Spleen (tissue), 7 donors: ENCODE results near the gene SECISBP2L.

ENCODE experiments used
- CTCF ChIP-seq, 11 experiments: fragments of 200-600 bp in 7 of 11; fragments of 450-650 bp in 4 of 11; sonication (generic) in 4 of 11; IDR thresholded peaks in 8 of 11; conservative IDR thresholded peaks in 3 of 11; 1 replicate in 7 of 11; 2 replicates in 4 of 11; pipeline versions ENCODE4 v1.4.0 to v1.8.0; 2016 to 2021; ENCODE audit warnings: antibody characterized with exemption in 11 of 11, inconsistent platforms in 4 of 11, mild to moderate bottlenecking in 1 of 11
- POLR2A ChIP-seq, 3 donors: fragments of 450-650 bp; IDR thresholded peaks; one replicate each; pipeline ENCODE4 v1.5.1; 2017; ENCODE audit warnings: antibody characterized with exemption in 3 of 3, mild to moderate bottlenecking in 1 of 3
- POLR2AphosphoS5 ChIP-seq, 3 donors: sonication (generic); formaldehyde crosslinking; IDR thresholded peaks; one replicate each; pipeline ENCODE4 v1.5.1; 2017; ENCODE audit warnings: antibody characterized with exemption in 3 of 3
- donor health status: DM: no; HTN: no; CAD: no; lungs with moderate emphysema.
- donor health status: DM: no; HTN: no; CAD: no.
- donor health status: DM: no; HTN: no; CAD: no.

GRCh38 chr15:49063402-49064280 lies 17.4 kb upstream of the SECISBP2L start:
- TF ChIP-seq CTCF (IDR thresholded peaks at IDR 0.05 in 8 of 11, conservative IDR thresholded peaks at IDR 0.05 in 3 of 11) (no peak), POLR2A (IDR thresholded peaks at IDR 0.05) (no peak), POLR2AphosphoS5 (IDR thresholded peaks at IDR 0.05) (peak in 1 of 3 donors; percentile 16)
